Prostate gland (tissue), 2 donors: ENCODE data around the gene ZNF594.
"Not testable (repeated sequence)": the region's sequence is repeated elsewhere in the genome, so short reads cannot be mapped to it uniquely, and the experiment has no call there.

Source experiments
- CTCF ChIP-seq, 4 experiments: fragments of 200-600 bp in 2 of 4; fragments of 450-650 bp in 2 of 4; sonication (generic) in 2 of 4; IDR thresholded peaks; 1 replicate in 3 of 4; 2 replicates in 1 of 4; pipeline ENCODE4 v1.5.1; 2016 to 2019; ENCODE audit warnings: antibody characterized with exemption in 4 of 4, mild to moderate bottlenecking in 2 of 4, moderate library complexity in 2 of 4
- POLR2AphosphoS5 ChIP-seq: sonication (generic); formaldehyde crosslinking; IDR thresholded peaks from one replicate; pipeline ENCODE4 v1.6.1; 2017; ENCODE audit warnings: antibody characterized with exemption

DNA sequence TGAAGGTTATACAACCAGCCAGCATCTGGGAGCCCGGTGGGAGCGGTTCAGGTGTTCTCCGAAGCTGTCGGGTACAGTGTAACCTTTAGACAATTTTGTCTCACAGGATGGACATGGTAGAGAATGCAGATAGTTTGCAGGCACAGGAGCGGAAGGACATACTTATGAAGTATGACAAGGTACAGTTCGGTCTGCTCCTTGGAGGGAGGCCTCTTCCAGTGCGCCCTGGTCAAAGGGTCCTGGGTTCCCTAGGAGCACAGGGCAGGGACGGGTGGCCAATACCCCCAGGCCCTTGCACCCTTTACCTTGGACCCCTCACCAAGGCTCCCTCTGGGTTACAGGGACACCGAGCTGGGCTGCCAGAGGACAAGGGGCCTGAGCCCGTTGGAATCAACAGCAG, 61.4 kb downstream of the ZNF594 start:
- not testable (repeated sequence) for TF ChIP-seq POLR2AphosphoS5; CTCF (IDR thresholded peaks at IDR 0.05)
